Testis (tissue), 3 donors: Measurements from ENCODE around the gene LSG1. TPM values are rescaled to one million over a fixed set of nuclear protein-coding genes. Genes with fewer than 3 reads are reported as not detected.

Source experiments
- DNase-seq: peaks from one replicate; pipeline ENCODE4 v3.0.0-alpha.2; 2019
- H3K27ac ChIP-seq, 2 donors: fragments of 200-600 bp; sonication (generic); one replicate each; pipeline ENCODE4 v1.5.1; 2019
- H3K27me3 ChIP-seq: fragments of 200-600 bp; sonication (generic); one replicate; pipeline ENCODE4 v1.5.1; 2019
- H3K36me3 ChIP-seq: fragments of 200-600 bp; sonication (generic); one replicate; pipeline ENCODE4 v1.5.1; 2017; ENCODE audit warnings: low read depth; ENCODE audit errors: missing control alignments
- H3K4me1 ChIP-seq: fragments of 200-600 bp; sonication (generic); one replicate; pipeline ENCODE4 v1.5.1; 2019
- H3K4me3 ChIP-seq, 2 donors: fragments of 200-600 bp; sonication (generic); one replicate each; pipeline ENCODE4 v1.5.1; 2017 to 2019
- H3K9me3 ChIP-seq: fragments of 200-600 bp; sonication (generic); one replicate; pipeline ENCODE4 v1.5.1; 2017
- CTCF ChIP-seq, 3 experiments: fragments of 450-650 bp in 2 of 3; fragments of 200-600 bp in 1 of 3; sonication (generic) in 1 of 3; IDR thresholded peaks; one replicate each; pipeline ENCODE4 v1.5.1; 2016 to 2019; ENCODE audit warnings: antibody characterized with exemption in 3 of 3, mild to moderate bottlenecking in 2 of 3, moderate library complexity in 1 of 3
- POLR2A ChIP-seq: fragments of 450-650 bp; IDR thresholded peaks from one replicate; pipeline ENCODE4 v1.6.1; 2017; ENCODE audit warnings: antibody characterized with exemption, mild to moderate bottlenecking, moderate library complexity
- WGBS, 2 donors: methylation state at CpG; one replicate each; pipeline ENCODE4 v1.1.5; 2018; 5-methylcytosine and 5-hydroxymethylcytosine counted together
- intact Hi-C: fragments of 100-400 bp; cut with DNase I; formaldehyde crosslinking; loops from one replicate; pipeline ENCODE4 v1.15.1; 2023; ENCODE audit warnings: low total_unique reads
- polyA plus RNA-seq: library from polyadenylated mRNA; stranded (reverse); fragments of 350-450 nt; fragmentation: Illumina TruSeq; extraction: RNeasy Lipid Tissue Mini Kit (QIAGEN cat#74804); gene quantifications from one replicate; pipeline ENCODE4 v1.2.3, GENCODE V29; 2014; ENCODE audit warnings: low read depth, low replicate concordance; ENCODE audit not compliant: insufficient read depth
- total RNA-seq, 2 donors: library from RNA; depleted of rRNA; stranded (reverse); fragments of >200 nt; gene quantifications; one replicate each; pipeline ENCODE4 v1.2.3, GENCODE V29; 2016

Gene LSG1
- total and polyA plus RNA-seq, 3 donors from 2014 or later: 47.4 to 56.1 (median 50.5) TPM

GRCh38 chr3:194714564-194714963 is 42.6 kb upstream of the LSG1 start:
- Histone ChIP-seq H3K4me3 (no peak overlapping the region), H3K27me3 (no peaks in the 10 kb centered on the region), H3K9me3 (no peaks in the 10 kb centered on the region), H3K4me1 (no peaks in the 10 kb centered on the region), H3K36me3 (no peaks in the 10 kb centered on the region), H3K27ac (no peak overlapping the region)
- TF ChIP-seq CTCF (IDR thresholded peaks at IDR 0.05) (no peak), POLR2A (no peak)
- DNase-seq: no peak
- WGBS, 2 donors: 63 to 76% methylated on average over 6 of the region's 6 CpGs
- intact Hi-C loops: no loop called here

DNA sequence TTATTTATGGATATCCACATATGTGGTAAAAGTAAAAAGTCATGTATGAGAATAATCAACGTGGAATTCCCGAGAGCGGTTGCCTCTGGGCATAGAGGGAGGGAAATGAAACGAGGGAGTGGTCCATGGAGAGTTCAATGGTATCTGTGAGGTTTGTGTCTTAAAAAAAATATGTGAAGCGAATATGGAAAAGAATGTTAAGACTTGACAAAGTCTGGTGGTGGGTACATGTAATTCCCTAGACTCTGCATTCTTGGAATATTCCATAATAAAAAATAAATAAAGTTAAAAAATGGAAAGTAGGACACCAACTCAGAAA is 42.1 kb upstream of the LSG1 start:
- intact Hi-C loops: no loop called here
- no peaks in the 10 kb centered on the region for H3K9me3 ChIP-seq
- no peaks in the 10 kb centered on the region for H3K36me3 ChIP-seq
- 85 to 86% methylated on average over 5 of the region's 5 CpGs for WGBS, 2 donors
- H3K4me1 ChIP-seq: no peaks in the 10 kb centered on the region
- TF ChIP-seq CTCF (IDR thresholded peaks at IDR 0.05): no peak
- no peak for TF ChIP-seq POLR2A
- no peak overlapping the region for H3K27ac ChIP-seq
- no peak overlapping the region for H3K4me3 ChIP-seq
- no peak for DNase-seq
- H3K27me3 ChIP-seq: no peaks in the 10 kb centered on the region

DNA sequence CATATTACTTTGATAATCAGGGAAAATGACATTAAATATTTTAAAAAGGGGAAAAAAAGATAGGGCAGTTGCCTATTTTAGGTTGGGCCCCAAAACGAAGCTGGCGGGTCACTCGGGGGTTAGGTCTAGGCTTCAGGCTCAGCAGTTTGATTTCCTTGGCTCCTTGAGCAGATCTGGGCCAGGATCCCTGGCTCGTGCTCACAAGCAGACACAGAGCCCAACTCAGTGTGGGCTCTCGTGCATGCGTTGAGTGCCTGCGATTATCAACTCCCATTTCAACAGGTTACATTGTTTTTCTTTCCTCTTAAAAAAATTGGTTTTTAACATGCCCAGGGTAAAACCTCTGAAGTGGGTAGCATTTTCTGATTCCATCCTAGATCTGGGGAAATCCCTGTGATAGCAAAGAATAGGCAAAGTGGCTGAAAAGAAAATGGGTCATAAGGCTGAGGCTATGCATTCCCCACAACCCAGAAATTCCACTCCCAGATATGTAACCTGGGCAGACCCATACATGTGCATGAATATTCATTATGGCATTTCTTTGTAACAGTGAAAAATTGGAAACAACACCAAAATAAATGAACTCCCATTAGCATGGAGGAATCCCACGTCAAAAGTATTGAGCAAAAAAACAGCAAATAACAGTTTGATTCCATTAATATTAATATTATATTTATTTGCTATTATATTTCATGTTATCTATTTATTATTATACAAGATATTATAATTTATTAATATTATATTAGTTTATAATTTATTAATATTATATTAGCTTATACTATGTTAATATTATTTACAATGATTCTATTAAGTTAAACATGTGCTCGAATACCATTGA is 41.5 kb upstream of the LSG1 start:
- H3K4me1 ChIP-seq: no peaks in the 10 kb centered on the region
- no peaks in the 10 kb centered on the region for H3K27me3 ChIP-seq
- no peak for TF ChIP-seq CTCF (IDR thresholded peaks at IDR 0.05)
- TF ChIP-seq POLR2A: no peak
- H3K27ac ChIP-seq: no peak overlapping the region
- no peaks in the 10 kb centered on the region for H3K36me3 ChIP-seq
- H3K4me3 ChIP-seq: no peak overlapping the region
- peak; percentile 28 for DNase-seq
- intact Hi-C loops: no loop called here
- no peaks in the 10 kb centered on the region for H3K9me3 ChIP-seq
- WGBS, 2 donors: 63 to 74% methylated on average over 9 of the region's 9 CpGs

DNA sequence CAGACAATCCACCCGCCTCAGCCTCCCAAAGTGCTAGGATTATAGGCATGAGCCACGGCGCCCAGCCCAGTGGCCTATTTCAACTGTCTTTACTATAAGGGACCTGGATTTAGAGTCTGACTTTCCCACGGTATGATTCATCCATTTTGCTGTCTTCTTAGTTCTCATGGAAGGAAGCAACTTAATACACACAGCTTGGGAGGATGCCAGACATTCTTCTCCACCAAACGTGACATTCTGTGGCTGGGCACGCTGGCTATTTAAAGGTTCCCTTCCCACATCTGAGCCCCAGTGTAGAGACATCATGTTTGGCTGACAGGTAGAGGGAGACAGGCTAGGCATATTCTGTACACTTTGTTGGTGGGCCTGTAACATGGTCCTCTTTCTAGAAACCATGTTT is 39.9 kb upstream of the LSG1 start:
- Histone ChIP-seq H3K36me3 (no peaks in the 10 kb centered on the region), H3K27ac (no peak overlapping the region), H3K27me3 (no peaks in the 10 kb centered on the region), H3K9me3 (no peaks in the 10 kb centered on the region), H3K4me1 (no peaks in the 10 kb centered on the region), H3K4me3 (no peak overlapping the region)
- DNase-seq: no peak
- TF ChIP-seq POLR2A: no peak
- TF ChIP-seq CTCF (IDR thresholded peaks at IDR 0.05): no peak
- WGBS, 2 donors: 63 to 79% methylated on average over 6 of the region's 6 CpGs
- intact Hi-C loops: no loop called here

GRCh38 chr3:194711286-194711685 is 39.3 kb upstream of the LSG1 start:
- DNase-seq: no peak
- Histone ChIP-seq H3K4me1 (no peaks in the 10 kb centered on the region), H3K27ac (no peak overlapping the region), H3K36me3 (no peaks in the 10 kb centered on the region), H3K4me3 (no peak overlapping the region), H3K27me3 (no peaks in the 10 kb centered on the region), H3K9me3 (no peaks in the 10 kb centered on the region)
- intact Hi-C loops: no loop called here
- WGBS, 2 donors: 89 to 90% methylated on average over 3 of the region's 3 CpGs
- TF ChIP-seq POLR2A: no peak
- no peak for TF ChIP-seq CTCF (IDR thresholded peaks at IDR 0.05)
